Neural progenitor cell (in vitro differentiated cells): ENCODE data around the gene XAB2.

Experiments
- CTCF ChIP-seq: fragments of 200-600 bp; sonication (generic); IDR thresholded peaks from 2 replicates; pipeline ENCODE4 v1.5.1; 2017; ENCODE audit warnings: antibody characterized with exemption, mild to moderate bottlenecking
- EZH2 ChIP-seq: fragments of 200-600 bp; sonication (generic); IDR thresholded peaks from 2 replicates; pipeline ENCODE4 v1.6.1; 2017; ENCODE audit warnings: antibody characterized with exemption, mild to moderate bottlenecking, moderate library complexity
- EZH2phosphoT487 ChIP-seq: fragments of 200-600 bp; sonication (generic); IDR thresholded peaks from 2 replicates; pipeline ENCODE4 v1.6.1; 2017; ENCODE audit warnings: antibody characterized with exemption

DNA sequence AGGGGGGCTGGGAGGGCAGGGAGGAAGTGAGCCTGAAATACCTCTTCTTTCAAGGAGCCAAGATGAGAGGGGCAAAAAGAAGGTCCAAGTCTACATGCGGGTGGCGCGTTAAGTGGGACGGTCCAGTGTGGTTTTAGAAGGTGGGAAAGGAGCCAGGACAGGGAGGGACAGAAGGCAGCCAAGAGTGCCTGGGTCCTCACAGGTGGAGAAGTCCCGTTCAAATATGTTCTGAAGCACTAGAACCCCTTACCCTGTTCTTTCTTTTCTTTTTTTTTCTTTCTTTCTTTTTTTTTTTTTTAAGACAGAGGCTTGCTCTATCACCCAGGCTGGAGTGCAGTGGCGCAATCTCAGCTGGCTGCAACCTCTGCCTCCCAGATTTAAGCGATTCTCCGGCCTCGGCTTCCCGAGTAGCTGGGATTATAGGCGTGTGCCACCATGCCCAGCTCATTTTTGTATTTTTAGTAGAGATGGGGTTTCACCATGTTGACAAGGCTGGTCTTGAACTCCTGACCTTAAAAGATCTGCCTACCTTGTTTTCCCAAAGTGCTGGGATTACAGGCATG is 26.3 kb downstream of the XAB2 start:
- TF ChIP-seq CTCF (no peak), EZH2 (no peak), EZH2phosphoT487 (no peak)
